ENCODE data around the gene PDCD11.

Gene PDCD11

DNA sequence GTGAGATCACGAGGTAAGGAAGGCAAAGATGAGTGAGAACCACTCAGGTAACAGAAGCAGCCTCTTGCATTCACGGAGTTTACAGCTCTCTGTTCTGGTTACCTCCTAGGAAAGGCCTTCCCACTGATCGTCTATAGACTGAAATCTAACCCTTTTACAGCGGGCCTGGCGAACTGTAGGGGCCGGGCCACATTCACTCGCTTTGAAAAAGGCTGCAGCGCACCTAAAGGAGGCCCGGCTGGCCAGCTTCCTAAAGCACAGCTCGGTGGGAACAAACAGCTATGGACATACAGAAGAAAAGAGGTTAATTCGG lies 716 bp upstream of the PDCD11 start:
- H3K4me2 ChIP-seq = peak overlapping the region; percentile 94
- H4K20me1 ChIP-seq (ENCODE audit: insufficient read depth) = no peaks in the 10 kb centered on the region
- H3K9ac ChIP-seq = peak overlapping the region; percentile 81
- H3K36me3 ChIP-seq (ENCODE audit: insufficient read depth) = no peaks in the 10 kb centered on the region; the same call in 1 of the 2 replicates
- peaks cover 42% of the 10 kb centered on the region for H3K4me1 ChIP-seq (ENCODE audit: low read depth, poor library complexity, severe bottlenecking)
- H3K4me3 ChIP-seq (IDR thresholded peaks at IDR 0.05; ENCODE audit: insufficient read depth, low read depth, low read length) = no peak overlapping the region
- peak overlapping the region; percentile 66 for H2AFZ ChIP-seq (ENCODE audit: low read depth)
- H3K79me2 ChIP-seq (ENCODE audit: insufficient read depth, low read depth) = peaks cover 70% of the 10 kb centered on the region
- TF ChIP-seq, protein P1, sequence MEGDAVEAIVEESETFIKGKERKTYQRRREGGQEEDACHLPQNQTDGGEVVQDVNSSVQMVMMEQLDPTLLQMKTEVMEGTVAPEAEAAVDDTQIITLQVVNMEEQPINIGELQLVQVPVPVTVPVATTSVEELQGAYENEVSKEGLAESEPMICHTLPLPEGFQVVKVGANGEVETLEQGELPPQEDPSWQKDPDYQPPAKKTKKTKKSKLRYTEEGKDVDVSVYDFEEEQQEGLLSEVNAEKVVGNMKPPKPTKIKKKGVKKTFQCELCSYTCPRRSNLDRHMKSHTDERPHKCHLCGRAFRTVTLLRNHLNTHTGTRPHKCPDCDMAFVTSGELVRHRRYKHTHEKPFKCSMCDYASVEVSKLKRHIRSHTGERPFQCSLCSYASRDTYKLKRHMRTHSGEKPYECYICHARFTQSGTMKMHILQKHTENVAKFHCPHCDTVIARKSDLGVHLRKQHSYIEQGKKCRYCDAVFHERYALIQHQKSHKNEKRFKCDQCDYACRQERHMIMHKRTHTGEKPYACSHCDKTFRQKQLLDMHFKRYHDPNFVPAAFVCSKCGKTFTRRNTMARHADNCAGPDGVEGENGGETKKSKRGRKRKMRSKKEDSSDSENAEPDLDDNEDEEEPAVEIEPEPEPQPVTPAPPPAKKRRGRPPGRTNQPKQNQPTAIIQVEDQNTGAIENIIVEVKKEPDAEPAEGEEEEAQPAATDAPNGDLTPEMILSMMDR (conservative IDR thresholded peaks at IDR 0.05; ENCODE audit: low read depth, low read length) = no peak
- H3K27ac ChIP-seq = peak overlapping the region; percentile 68
- H3K27me3 ChIP-seq (ENCODE audit: insufficient read depth, low read depth) = no peaks in the 10 kb centered on the region

DNA sequence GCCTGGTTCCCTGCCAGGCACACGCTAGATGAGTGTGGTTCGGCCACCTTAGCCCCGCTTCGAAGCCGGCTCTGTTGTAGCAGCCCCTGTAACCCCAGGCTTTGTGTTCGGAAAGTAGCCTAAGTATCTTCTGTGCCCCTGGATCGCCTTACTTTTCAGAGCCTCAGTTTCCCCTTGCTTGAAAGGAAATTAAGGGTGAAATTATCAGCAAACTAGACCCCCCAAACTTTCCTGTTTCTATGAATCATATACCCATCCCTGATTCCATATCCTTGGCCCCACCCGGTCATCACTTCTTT lies 312 bp downstream of the PDCD11 start:
- H3K36me3 ChIP-seq (ENCODE audit: insufficient read depth) = no peaks in the 10 kb centered on the region; the same call in 1 of the 2 replicates

DNA sequence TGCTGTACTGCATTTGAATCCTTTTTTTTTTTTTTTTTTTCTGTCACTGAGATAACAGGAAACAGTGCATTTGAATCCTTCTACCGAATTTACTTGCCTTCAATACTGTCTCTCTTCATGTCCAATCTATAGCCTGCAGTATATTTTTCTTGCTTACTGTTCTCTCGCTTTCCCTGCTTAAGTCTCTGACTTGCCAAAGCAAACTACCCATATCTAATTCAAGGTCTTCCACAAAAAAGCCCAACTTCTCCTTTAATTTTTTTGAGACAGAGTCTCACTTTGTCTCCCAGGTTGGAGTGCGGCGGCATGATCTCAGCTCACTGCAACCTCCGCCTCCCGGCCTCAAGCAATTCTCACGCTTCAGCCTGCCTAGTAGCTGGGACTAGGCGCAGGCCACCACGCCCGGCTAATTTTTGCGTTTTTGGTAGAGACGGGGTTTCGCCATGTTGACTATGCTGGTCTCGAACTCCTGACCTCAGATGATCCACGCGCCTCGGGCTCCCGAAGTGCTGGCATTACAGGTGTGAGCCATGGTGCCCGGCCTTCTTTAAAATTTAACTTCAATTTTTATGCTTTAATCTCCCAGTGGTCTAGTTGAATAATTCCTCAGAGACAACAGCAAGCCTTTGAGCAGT lies 882 bp downstream of the PDCD11 start:
- peaks cover 42% of the 10 kb centered on the region for H3K4me1 ChIP-seq (ENCODE audit: low read depth, poor library complexity, severe bottlenecking)
- H3K4me2 ChIP-seq = peak overlapping the region; percentile 77
- H3K9ac ChIP-seq = peak overlapping the region; percentile 81; the same call in 1 of the 2 replicates
- TF ChIP-seq, protein P1 (conservative IDR thresholded peaks at IDR 0.05; ENCODE audit: low read depth, low read length) = no peak
- no peak overlapping the region for H3K4me3 ChIP-seq (IDR thresholded peaks at IDR 0.05; ENCODE audit: insufficient read depth, low read depth, low read length)
- H2AFZ ChIP-seq (ENCODE audit: low read depth) = 0 out of 2 replicates have a peak overlapping the region, but pooled peaks have one; percentile 66
- peak overlapping the region; percentile 41; the same call in 1 of the 2 replicates for H3K27ac ChIP-seq
- peaks cover 3% of the 10 kb centered on the region; the same call in 1 of the 2 replicates for H3K36me3 ChIP-seq (ENCODE audit: insufficient read depth)
- no peaks in the 10 kb centered on the region for H4K20me1 ChIP-seq (ENCODE audit: insufficient read depth)
- peaks cover 65% of the 10 kb centered on the region for H3K79me2 ChIP-seq (ENCODE audit: insufficient read depth, low read depth)
- no peaks in the 10 kb centered on the region for H3K27me3 ChIP-seq (ENCODE audit: insufficient read depth, low read depth)

More for the DNA sequence above, 312 bp downstream of the PDCD11 start:
- TF ChIP-seq, protein P1 (conservative IDR thresholded peaks at IDR 0.05; ENCODE audit: low read depth, low read length) = no peak
- Histone ChIP-seq H3K9ac (peak overlapping the region; percentile 81; the same call in 1 of the 2 replicates), H3K4me3 (IDR thresholded peaks at IDR 0.05; ENCODE audit: insufficient read depth, low read depth, low read length) (no peak overlapping the region), H3K27me3 (ENCODE audit: insufficient read depth, low read depth) (no peaks in the 10 kb centered on the region), H2AFZ (ENCODE audit: low read depth) (peak overlapping the region; percentile 66), H3K4me2 (peak overlapping the region; percentile 77), H3K79me2 (ENCODE audit: insufficient read depth, low read depth) (peaks cover 65% of the 10 kb centered on the region), H4K20me1 (ENCODE audit: insufficient read depth) (no peaks in the 10 kb centered on the region), H3K27ac (peak overlapping the region; percentile 41), H3K4me1 (ENCODE audit: low read depth, poor library complexity, severe bottlenecking) (peaks cover 42% of the 10 kb centered on the region)

DNA sequence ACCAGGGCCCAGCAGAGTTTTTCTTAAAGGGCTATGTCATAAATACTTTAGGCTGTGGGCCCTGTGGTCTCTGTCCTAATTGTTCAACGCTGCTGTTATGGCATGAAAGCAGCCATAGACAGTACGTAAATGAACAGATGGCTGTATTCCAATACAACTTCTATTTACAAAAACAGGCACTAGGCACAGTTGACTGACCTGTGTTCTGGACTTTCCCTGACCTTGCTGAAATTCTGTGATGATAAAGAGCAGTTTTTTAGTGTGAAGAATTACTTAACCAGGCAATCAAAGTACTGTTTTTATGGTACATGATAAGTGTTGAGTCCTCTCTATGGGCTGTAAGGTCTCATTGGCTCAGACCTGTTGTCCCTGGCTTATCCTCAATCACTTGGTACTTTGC lies 17.1 kb downstream of the PDCD11 start:
- TF ChIP-seq, protein P1 (conservative IDR thresholded peaks at IDR 0.05; ENCODE audit: low read depth, low read length) = no peak
- Histone ChIP-seq H3K27ac (no peak overlapping the region), H3K36me3 (ENCODE audit: insufficient read depth) (peaks cover 24% of the 10 kb centered on the region; the same call in 1 of the 2 replicates), H3K9ac (no peak overlapping the region), H2AFZ (ENCODE audit: low read depth) (no peak overlapping the region), H4K20me1 (ENCODE audit: insufficient read depth) (no peaks in the 10 kb centered on the region; the same call in 1 of the 2 replicates), H3K27me3 (ENCODE audit: insufficient read depth, low read depth) (no peaks in the 10 kb centered on the region), H3K4me2 (no peak overlapping the region), H3K4me1 (ENCODE audit: low read depth, poor library complexity, severe bottlenecking) (peaks cover 16% of the 10 kb centered on the region), H3K79me2 (ENCODE audit: insufficient read depth, low read depth) (no peaks in the 10 kb centered on the region), H3K4me3 (IDR thresholded peaks at IDR 0.05; ENCODE audit: insufficient read depth, low read depth, low read length) (no peak overlapping the region)

Data from KMS-11 (cell line).